ENCODE data around the gene NAPSA.
"Not testable (repeated sequence)": the region's sequence is repeated elsewhere in the genome, so short reads cannot be mapped to it uniquely, and the experiment has no call there.

NAPSA gene

DNA sequence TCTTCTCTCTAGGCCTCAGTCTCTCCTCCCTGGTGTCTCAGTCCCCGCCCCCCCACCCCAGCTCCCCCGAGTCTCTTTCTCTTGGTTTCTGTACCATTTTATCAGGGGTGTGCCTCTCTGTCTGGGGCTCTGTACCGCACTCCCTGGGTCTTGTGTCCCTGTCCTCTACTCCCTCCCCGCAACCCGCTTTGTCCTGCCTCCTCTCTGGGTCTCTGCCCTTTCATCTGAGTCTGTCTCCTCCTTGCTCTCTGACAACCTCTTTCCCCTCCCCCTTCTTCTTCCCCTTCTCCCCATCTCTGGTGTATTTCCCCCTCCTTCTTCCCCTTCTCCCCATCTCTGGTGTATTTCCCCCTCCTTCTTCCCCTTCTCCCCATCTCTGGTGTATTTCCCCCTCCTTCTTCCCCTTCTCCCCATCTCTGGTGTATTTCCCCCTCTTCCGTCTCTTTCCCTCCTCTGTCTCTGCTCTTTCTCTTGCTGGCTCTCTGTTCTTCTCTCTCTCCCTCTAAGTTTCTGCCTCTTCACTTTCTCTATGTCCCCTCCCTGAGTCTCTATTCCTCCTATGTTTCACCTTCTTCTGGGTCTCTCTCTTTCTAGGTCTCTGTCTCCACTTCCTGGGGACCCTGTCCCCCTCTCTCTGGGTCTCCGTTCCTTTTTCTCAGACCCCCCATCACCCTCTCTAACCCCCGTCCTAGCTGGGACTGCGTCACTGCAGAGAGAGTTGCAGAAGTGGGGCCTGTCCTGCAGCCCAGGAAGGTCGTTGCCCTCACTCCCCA lies 34.0 kb downstream of the NAPSA start:
- no peak for DNase-seq (ENCODE audit: low read depth)

DNA sequence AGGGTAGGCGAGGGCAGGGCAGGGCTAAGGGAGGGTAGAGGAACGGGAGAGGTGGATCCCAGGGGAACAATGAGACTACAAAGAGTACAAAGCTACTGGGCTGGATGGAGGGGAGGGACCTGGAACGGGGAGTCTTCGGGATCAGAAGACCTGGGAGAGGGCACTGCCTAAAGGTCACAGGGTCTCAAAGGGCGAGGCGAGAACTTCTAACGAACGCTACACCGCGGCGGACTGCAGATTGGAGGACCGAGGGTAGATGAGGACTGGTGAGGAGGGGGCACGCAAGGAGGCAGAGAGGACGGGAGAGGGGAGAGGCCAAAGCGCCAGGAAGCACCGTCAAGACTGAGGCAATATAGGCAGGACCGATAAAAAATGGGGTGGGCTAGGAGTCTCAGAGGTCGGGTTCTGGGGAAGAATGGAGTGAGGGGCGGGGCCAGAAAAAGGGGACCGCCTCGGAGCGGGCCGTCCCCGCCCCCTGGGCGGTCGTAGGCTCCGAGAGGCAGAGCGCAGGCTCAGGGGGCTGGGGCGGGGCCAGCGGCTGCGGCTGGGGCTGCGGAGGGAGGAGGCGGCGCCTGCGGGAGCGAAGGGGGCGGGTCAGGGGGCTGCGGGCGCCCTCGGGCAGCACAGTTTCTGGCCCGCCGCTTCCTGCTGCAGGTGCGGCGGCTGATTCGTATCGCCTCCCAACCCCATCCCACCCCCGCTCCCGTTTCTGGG lies 34.9 kb downstream of the NAPSA start:
- no peak for DNase-seq (ENCODE audit: low read depth)

DNA sequence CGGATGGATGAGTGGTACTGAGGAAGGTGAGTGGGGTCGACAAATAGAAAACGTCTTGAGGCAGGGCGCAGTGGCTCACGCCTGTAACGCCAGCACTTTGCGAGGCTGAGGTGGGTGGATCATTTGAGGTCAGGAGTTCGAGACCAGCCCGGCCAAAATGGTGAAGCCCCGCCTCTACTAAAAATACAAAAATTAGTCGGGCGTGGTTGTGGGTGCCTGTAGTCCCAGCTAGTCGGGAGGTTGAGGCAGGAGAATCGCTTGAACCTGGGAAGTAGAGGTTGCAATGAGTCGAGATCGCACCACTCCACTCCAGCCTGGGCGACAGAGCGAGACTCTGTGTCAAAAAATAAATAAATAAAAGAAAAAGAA lies 35.5 kb downstream of the NAPSA start:
- not testable (repeated sequence) for DNase-seq (ENCODE audit: low read depth)

DNA sequence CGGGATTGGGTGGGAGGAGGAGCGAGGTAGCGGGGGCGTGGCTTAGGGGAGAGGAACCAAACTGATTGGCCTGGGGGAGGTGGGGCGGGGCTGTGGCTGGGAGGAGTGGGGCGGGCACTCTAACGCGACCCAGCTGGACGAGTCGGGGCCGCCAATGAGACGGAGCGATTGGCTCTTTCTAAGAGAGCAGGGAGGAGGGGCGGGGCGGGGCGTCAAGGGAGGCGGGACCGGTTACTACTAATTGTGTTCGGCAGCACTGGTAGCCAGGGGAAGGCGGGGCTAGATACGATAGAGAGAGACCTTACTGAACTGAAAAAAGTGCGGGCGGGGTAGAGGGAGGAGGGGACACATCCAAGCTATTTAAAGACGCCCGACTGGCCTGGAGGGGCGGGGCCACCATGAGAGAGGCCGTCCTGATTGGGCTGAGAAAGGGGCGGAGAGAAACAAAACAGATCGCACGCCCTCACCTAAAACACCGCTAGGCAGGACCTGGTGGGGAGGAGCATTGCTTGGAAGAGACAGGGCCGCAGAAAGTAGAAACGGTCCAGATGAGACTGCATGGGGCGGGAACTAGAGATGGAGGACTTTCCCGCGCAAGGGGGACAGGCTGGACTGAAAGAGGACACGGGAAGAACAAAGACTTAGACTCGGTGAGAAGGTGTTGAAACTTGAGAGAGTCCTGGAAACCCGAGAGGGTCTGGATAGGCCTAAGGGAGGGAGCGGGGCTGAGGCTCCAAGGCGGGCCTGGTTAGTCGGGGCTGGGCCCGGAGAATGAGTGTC lies 36.1 kb downstream of the NAPSA start, which contains the start of gene KCNC3:
Gene KCNC3, minus strand, starts transcription at position 232 of the 780 bp plus-strand sequence. CDS start 295 bp downstream, outside the sequence.
- peak; percentile 12 for DNase-seq (ENCODE audit: low read depth)

DNA sequence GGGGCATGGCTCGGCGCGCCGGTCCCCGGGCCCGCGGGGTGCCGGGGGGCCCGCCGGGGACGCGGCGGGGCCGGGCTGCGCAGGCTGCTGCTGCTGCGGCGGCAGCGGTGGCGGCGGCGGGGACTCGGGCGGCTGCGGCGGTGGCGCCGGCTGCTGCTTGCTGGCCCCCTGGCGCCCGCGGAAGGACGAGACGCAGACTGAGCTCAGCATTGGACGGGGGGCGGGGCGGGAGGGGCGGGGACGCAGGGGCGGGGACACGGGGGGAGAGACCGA lies 36.6 kb downstream of the NAPSA start:
- no peak for DNase-seq (ENCODE audit: low read depth)

DNA sequence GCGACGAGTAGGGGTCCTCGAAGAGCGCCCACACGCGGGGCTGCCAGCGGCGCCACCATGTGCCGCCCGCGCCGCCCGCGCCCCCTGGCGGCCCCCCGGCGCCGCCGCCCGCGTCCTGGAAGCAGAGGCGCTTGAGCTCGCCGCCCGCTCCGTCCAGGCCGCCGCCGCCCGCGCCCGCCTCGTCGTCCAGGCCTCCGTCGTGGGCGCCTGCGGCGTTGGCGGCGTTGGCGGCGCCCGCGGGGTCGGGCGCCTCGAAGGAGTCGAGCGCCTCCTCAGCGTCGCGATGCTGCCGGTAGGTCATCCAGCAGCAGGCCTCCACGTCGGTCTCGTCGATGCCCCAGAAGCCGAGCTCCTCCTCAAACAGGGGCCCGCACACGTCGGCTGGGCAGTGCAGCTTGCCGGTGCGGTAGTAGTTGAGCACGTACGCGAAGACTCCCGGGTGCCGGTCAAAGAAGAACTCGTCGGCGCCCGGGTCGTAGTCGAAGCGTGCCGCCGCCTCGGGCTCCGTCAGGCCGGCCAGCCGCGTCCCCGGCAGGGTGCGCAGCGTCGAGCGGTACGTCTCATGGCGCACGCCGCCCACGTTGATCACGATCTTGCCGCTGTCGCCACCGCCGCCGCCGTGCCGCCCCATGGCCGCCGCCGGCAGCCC lies 37.1 kb downstream of the NAPSA start:
- no peak for DNase-seq (ENCODE audit: low read depth)

DNA sequence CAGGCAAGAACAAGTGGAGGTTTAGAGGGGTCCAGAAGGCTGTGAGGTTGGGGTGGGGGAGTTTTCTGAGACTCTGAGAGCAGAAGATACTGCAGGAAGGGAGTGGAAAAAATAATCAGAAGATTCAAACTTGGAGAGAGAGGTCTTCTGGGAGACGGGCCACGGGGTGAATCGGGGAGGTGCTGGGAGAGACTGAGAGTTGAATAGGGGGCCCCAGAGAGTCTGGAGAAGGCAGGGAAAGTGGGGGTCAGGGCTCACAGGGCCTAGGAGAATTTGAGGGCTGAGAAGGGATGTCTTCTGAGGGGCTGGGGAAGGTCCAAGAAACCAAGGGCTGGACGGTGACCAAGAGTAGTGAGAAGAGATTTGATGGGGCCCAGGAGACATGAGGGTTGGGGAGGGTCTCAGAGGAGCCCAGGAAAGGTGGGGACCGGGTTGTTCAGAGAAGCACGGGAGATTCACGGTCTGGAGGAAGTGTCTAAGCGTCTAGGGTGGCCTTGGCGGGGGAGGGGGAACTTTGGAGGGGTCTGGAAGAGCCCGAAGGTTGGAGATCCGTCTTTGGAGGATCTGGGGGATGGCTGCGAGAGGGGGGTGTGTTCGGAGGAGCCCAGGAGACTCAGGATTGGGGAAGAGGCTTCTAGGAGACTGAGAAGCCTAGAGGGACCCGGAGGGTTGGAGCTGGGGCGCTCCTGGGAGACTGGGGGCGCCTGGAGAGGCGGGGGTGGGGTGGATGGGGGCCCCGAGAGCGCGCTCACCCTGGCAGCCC lies 37.8 kb downstream of the NAPSA start:
- no peak for DNase-seq (ENCODE audit: low read depth)

DNA sequence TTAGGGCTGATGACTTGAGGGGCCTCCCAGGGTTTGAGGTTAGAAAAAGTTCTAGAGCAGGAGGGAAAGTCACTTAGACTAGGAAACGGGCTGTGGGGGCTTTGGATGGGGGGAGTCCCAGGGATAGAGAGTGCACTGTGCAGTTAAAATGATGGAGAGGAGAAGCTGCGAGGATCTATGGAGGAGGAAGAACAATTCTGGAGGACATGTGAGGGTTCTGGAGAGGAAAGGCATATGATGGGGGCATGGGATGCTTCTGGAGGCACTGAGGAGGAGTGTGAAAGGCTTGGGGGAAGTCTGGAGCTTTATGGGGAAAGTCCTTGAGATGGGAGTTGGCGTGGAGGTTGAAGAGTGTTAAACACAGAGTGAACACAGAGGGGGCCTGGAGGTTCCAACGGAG lies 38.4 kb downstream of the NAPSA start:
- no peak for DNase-seq (ENCODE audit: low read depth)

DNA sequence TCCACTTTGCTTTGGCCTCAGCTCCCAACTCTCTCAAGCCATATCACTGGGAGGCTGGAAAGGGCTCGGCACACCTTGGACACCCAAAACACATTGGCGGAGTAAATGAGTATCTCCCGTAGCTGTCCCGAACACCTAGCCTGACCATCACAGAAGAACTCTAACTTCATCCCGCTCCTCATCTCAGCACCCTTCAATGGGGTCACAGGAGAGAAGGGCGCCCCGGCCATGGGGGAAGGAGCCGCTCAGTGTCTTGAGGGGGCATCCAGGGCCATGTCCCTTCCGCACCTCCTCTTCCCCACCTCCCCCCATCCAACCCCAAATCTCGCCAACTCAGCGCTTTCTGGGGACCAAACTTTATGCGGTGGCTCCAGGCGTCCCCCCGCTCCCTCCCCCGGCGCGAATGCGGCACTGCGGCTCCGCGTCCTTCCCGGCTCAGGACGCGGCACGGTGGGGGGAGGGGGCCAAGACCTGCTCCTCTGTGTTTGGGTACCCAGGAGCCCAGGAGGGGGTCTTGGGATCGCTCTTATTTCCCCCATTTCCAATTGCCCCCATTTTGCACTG lies 39.3 kb downstream of the NAPSA start:
- DNase-seq (ENCODE audit: low read depth) = no peak

DNA sequence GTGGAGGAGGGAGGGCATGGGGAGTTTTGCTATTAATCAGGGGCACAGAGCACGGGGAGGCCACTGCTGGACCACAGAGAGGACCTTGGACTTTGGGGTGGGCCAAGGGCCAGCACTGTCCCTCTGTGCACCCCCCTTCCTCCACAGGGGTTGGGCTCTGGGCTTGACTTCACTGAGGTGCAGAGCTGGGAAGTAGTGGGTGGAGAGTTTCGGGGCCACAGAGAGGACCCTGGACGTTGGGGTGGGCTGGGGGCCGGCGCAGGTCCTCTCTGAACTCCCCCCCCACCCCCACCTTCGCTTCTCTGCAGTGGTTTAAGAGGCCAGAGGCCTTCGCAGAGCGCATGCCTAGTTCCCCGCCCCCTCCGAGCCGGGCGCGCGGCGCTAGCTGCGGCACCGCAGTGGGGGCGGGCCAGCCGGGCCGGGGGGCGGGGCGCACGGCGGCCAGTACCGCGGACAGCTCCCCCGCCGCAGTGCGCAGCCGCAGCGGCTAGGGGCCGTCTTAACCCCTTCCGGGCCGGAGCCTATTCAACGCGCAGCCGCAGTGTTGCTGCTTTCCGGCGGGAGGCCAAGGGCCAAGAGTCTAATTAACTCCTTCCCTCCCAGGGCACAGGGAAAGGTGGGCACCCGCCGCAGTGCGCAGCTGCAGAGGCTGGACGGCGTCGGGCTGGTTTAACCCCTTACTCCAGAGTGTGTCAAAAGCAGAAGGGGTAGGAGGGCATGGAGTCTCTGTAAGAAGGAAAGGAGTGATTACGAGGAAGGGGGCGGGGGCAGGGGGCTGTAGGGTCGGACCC lies 39.9 kb downstream of the NAPSA start:
- DNase-seq (ENCODE audit: low read depth) = no peak

DNA sequence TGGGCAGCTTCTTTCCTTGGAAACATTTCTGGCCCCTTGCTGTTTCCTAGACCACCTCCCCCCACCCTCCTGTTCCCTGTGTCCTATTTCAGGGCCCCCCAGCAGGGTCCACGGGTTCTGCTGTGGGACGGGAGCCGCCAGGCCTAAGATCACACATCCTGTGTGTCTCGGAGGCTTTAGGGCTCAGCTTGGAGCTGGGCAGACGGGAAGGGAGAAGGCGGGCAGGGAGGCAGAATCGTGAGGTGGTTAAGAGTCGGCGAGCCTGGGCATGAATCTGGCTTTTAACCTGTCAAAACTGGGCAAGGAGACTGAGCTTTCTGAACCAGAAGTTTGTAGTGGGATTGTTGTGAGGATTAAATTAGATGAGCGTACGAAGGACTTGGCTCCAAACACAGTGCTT lies 41.1 kb downstream of the NAPSA start:
- no peak for DNase-seq (ENCODE audit: low read depth)

DNA sequence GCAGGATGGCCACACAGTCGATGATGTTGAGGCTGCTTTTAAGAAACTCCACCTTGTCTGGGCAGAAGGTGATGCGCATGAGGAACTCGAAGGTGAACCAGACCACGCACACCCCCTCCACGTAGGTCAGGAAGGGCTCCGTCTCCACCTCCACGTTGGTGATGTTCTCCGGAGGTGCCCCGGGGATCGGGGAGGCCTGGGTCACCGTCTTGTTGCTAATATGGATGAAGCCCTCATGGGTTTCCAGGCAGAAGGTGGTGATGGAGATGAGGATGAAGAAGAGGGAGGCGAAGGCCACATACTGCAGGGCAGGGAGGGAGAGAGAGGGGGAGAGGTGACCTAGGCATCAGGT lies 41.7 kb downstream of the NAPSA start:
- no peak for DNase-seq (ENCODE audit: low read depth)

DNA sequence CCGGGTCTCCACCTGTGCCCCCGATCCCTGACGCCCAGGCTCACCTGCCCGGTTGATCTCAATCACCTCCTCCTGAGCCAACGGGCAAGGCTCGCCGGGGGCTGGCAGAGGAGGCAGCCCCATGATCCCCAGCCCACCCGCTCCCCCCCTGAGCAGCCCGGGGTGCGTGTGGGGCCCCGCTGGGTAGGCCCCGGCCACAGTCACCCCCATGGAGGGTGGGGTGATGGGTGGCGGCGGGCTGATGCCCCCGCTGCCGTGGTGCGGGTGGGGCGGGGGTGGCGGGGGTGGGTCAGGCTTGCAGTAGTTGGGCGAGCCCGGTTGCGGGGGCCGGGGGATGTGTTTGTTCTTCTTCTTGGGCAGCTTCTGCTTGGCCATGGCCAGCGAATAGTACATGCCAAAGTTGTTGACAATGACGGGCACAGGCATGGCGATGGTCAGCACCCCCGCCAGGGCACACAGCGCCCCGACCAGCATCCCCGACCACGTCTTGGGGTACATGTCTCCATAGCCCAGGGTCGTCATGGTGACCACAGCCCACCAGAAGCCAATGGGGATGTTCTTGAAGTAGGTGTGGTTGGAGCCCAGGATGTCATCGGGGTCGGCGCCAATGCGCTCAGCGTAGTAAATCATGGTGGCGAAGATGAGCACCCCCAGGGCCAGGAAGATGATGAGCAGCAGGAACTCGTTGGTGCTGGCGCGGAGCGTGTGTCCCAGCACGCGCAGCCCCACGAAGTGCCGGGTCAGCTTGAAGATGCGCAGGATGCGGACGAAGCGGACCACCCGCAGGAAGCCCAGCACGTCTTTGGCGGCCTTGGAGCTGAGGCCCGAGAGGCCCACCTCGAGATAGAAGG lies 42.3 kb downstream of the NAPSA start:
- no peak for DNase-seq (ENCODE audit: low read depth)

DNA sequence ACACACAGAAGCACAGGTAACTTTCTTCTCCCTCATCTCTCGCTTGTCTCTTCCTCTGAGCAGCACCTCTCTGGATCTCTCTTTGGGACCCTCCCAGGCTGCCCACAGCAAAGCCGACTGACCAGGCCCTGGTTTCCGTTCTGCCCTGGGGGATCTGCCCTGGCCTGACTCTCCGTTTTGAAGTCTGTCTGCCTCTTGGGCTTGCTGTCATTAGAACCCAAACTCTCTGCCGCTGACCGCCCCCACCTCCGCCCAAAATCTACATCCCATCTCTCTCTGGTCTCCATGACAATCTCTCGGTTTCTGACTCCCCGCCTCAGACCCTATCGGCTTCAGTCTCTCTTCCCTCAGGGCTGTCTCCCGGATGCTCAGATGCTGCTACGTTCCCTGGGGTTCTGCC lies 43.2 kb downstream of the NAPSA start:
- DNase-seq (ENCODE audit: low read depth) = no peak

DNA sequence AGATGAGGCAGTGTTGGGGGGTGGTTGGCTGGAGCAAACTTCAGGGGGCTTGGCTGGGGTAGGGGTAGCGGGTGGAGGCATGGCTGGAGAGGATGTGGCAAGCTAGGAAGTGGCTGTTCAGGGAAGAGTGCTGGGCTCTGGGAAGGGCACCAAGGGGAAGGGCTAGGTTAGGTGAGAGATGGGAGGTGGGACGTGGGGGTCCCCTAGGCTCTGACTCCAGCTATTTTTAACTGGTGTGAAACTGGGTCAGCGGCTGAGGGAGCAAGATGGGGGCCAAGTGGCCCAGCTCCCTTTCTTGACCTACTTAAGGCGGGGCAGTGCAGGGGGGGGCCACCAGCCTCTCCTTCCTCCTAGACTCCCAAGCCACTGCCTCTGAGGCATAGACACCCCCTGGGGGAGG lies 43.6 kb downstream of the NAPSA start:
- no peak for DNase-seq (ENCODE audit: low read depth)

DNA sequence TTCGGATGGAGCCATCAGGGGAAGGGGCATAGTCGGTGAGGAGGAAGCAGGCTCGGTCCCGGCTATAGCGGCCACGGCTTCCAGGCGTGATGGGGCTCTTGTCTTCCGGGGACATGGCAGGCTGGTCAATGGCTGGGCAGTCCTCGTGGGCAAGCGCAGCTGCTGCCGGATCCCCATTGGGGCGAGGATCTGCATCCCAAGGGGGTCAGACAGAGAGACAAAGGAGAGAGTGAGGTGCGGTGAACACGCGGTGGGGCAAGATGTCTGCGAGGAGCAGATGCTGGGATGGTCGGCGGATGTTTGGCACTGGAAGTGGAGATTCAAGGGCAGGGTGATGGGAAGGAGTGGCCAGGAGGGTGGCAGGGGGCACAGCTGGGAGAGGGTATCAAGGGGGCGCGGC lies 44.8 kb downstream of the NAPSA start:
- no peak for DNase-seq (ENCODE audit: low read depth)

DNA sequence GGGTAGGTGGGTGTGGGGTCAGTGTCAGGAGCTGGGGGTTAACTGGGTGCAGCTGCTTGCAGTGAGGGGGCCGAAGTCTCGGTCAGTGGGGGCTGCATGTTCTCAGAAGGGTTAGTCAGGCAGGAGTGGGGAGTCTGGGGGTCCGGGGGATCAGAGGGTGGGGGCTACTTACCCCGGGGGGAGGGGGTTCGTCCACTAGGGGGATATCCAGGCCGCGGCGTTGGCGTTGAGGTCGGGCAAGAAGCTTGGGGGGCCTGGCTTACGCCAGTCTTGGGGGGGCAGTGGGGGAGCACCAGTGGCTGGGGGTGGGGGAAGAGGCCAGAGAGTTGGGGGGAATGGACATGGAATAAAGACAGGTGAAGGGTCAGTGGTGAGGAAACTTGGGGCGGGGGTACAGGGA lies 45.4 kb downstream of the NAPSA start:
- DNase-seq (ENCODE audit: low read depth) = no peak

DNA sequence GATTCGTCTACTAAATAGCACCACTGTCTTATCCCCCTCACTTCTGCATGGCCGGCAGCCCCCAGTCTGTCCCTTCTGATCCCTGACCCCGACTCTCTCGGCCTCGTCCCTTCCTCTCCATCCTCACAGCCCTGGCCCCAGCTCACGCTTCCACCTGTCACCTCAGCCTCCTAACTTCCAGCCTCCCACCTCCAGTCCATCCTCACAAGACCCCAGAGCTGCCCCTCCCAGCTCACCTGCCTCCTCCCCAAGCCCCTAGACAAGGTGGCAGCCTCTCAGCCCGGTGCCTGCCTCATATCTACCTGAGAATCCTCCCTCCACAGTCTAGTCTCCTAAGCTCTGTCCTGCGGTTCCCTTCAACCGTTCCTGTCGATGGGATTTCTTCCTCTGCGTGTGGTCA lies 46.3 kb downstream of the NAPSA start:
- no peak for DNase-seq (ENCODE audit: low read depth)

DNA sequence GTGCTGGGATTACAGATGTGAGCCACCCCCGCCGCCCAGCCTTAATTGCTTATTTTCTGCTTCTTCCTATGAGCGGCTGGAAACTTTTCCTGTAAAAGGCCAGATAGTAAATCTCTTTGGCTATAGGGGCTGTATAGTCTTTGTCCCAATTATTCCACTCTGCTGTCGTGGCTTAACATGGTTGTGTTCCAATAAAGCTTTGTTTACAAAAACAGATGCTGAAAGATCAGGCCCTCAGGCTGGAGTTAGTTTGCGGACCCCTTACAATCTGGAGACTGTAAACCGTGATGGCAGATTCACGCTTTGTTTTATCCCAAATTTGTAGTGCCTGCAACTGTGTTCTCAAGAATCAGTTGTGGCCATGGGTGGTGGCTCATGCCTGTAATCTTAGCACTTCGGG lies 47.0 kb downstream of the NAPSA start:
- no peak for DNase-seq (ENCODE audit: low read depth)

DNA sequence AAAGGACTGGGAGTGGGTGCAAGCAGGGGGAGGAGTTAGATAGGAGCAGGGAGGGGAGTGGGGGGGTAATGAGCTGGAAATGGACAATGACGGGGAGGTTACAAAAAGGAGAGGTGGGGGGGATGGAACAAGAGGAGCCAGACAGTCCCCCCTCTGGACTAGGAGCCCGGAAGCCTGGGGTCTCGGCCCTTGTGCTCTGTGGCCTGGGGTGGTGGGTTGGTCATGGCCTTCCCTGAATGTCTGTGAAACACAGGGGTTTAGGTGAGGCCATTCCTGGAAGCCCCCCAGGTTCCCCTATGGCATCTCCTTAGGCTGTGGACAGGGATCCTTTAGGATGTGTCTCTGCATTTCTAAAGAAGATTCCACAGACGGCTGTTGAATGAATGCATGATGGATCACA lies 48.3 kb downstream of the NAPSA start:
- DNase-seq (ENCODE audit: low read depth) = no peak

All from GM04503 (cell line).